Measurements from ENCODE around the gene CHURC1. TPM values are rescaled to one million over a fixed set of nuclear protein-coding genes. Genes with fewer than 3 reads are reported as not detected.

CHURC1 gene
- total RNA-seq, 1 donor from 2014 or later: 69.6 TPM

- POLR2A ChIA-PET: no interaction called here
- no peak for ATAC-seq (ENCODE audit: low read depth)
- H3K36me3 Mint-ChIP-seq (ENCODE audit: low read depth): no peaks in the 10 kb centered on the region
- H3K4me3 Mint-ChIP-seq: peak overlapping the region; percentile 83
- H3K27ac Mint-ChIP-seq: no peak overlapping the region
- peaks cover 3% of the 10 kb centered on the region for H3K27me3 Mint-ChIP-seq
- intact Hi-C loops (cut with micrococcal nuclease): no loop called here
- CTCF ChIA-PET: no interaction called here
- H3K9me3 Mint-ChIP-seq: no peaks in the 10 kb centered on the region
- no peak for TF ChIP-seq CTCF (IDR thresholded peaks at IDR 0.05)
- no peak for DNase-seq
- H3K4me1 Mint-ChIP-seq: peaks cover 9% of the 10 kb centered on the region
Measured at GRCh38 chr14:64973026-64973442, 58.8 kb downstream of the CHURC1 start.

- H3K27me3 Mint-ChIP-seq: peaks cover 3% of the 10 kb centered on the region
- H3K27ac Mint-ChIP-seq: no peak overlapping the region
- H3K36me3 Mint-ChIP-seq (ENCODE audit: low read depth): no peaks in the 10 kb centered on the region
- H3K4me3 Mint-ChIP-seq: no peak overlapping the region
- no peaks in the 10 kb centered on the region for H3K9me3 Mint-ChIP-seq
- no peak for TF ChIP-seq CTCF (IDR thresholded peaks at IDR 0.05)
- intact Hi-C loops (cut with micrococcal nuclease): no loop called here
- peaks cover 9% of the 10 kb centered on the region for H3K4me1 Mint-ChIP-seq
- ATAC-seq (ENCODE audit: low read depth) (no peak), DNase-seq (no peak)
- ChIA-PET CTCF (no interaction called here), POLR2A (no interaction called here)
Measured at GRCh38 chr14:64973826-64974225, 59.6 kb downstream of the CHURC1 start.

- POLR2A ChIA-PET: no interaction called here
- Mint-ChIP-seq H3K27ac (no peak overlapping the region), H3K4me1 (peaks cover 9% of the 10 kb centered on the region), H3K9me3 (no peaks in the 10 kb centered on the region), H3K36me3 (ENCODE audit: low read depth) (no peaks in the 10 kb centered on the region), H3K27me3 (peaks cover 3% of the 10 kb centered on the region), H3K4me3 (no peak overlapping the region)
- no peak for ATAC-seq (ENCODE audit: low read depth)
- TF ChIP-seq CTCF (IDR thresholded peaks at IDR 0.05): no peak
- intact Hi-C loops (cut with micrococcal nuclease): no loop called here
- DNase-seq: no peak
- CTCF ChIA-PET: no interaction called here
Measured at GRCh38 chr14:64974563-64974962, 60.3 kb downstream of the CHURC1 start.

- ChIA-PET POLR2A (no interaction called here), CTCF (no interaction called here)
- H3K27ac Mint-ChIP-seq: no peak overlapping the region
- ATAC-seq (ENCODE audit: low read depth) (no peak), DNase-seq (no peak)
- H3K36me3 Mint-ChIP-seq (ENCODE audit: low read depth): no peaks in the 10 kb centered on the region
- intact Hi-C loops (cut with micrococcal nuclease): loop anchor here (5.0 to 10.0 kb wide), 2 partner anchors 217 to 475 kb away; partner anchors contain the start of genes ZBTB1 and ZBTB25
- H3K9me3 Mint-ChIP-seq: no peaks in the 10 kb centered on the region
- peaks cover 12% of the 10 kb centered on the region for H3K27me3 Mint-ChIP-seq
- H3K4me1 Mint-ChIP-seq: peaks cover 8% of the 10 kb centered on the region
- no peak for TF ChIP-seq CTCF (IDR thresholded peaks at IDR 0.05)
- H3K4me3 Mint-ChIP-seq: no peak overlapping the region
Measured at GRCh38 chr14:64979336-64980074, 65.2 kb downstream of the CHURC1 start.

GRCh38 chr14:64983439-64984310, 69.4 kb downstream of the CHURC1 start:
- no peak overlapping the region for H3K27ac Mint-ChIP-seq
- TF ChIP-seq CTCF (IDR thresholded peaks at IDR 0.05): peak; percentile 65
- peaks cover 24% of the 10 kb centered on the region for H3K4me1 Mint-ChIP-seq
- POLR2A ChIA-PET: interaction anchor here (0.6 kb wide), 1 partner anchor 19 kb away, joined by 3 read pairs; no protein-coding TSS in a partner anchor
- ATAC-seq (ENCODE audit: low read depth) (no peak), DNase-seq (no peak)
- peaks cover 5% of the 10 kb centered on the region for H3K36me3 Mint-ChIP-seq (ENCODE audit: low read depth)
- CTCF ChIA-PET: interaction anchor here (1.1 to 1.4 kb wide), 2 partner anchors 92 to 161 kb away, joined by 4 read pairs; no protein-coding TSS in a partner anchor
- intact Hi-C loops (cut with micrococcal nuclease): loop anchor here (1.0 to 10.0 kb wide), 5 partner anchors 160 to 479 kb away; partner anchors contain the start of genes ZBTB1 and ZBTB25
- peaks cover 14% of the 10 kb centered on the region for H3K27me3 Mint-ChIP-seq
- peak overlapping the region; percentile 66 for H3K4me3 Mint-ChIP-seq
- H3K9me3 Mint-ChIP-seq: no peaks in the 10 kb centered on the region
